MM.1S (cell line): Measurements from ENCODE around the gene ZNF613.

Experiments used
- CTCF ChIP-seq: fragments of 300-600 bp; sonication (generic); IDR thresholded peaks from 2 replicates; pipeline ENCODE4 v1.5.1; 2016; ENCODE audit warnings: antibody characterized with exemption, low read length, mixed read lengths
- EZH2 ChIP-seq: fragments of 300-600 bp; sonication (generic); optimal IDR thresholded peaks from 2 replicates; pipeline ENCODE3; 2017; ENCODE audit warnings: low read depth, mild to moderate bottlenecking, antibody characterized with exemption, low read length, mixed read lengths
- EZH2phosphoT487 ChIP-seq: fragments of 300-600 bp; sonication (generic); IDR thresholded peaks from 2 replicates; pipeline ENCODE4 v1.6.1; 2018; ENCODE audit warnings: antibody characterized with exemption, low read length

DNA sequence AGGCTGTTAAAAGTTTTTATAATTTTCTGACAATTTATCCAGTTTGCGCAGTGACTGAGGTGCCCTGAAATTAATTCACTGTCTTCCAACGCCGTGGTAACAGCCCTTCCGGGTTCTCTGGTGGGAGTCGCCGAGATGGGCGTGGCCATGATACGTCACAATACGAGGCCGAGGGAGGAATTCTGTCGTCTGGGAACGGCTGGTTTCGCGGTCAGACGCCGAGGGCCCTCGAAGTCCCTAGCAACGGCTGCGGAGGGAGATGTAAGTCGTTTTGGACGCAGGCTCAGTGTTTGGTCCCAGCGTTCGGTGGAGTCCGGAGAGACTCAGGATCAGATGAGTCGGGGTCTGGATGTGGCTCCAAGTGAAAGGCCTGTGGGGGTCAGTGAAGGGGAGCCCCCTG is 21.7 kb downstream of the ZNF613 start:
- TF ChIP-seq CTCF (no peak), EZH2 (no peak), EZH2phosphoT487 (no peak)
